Activated effector memory CD4-positive, alpha-beta T cell treated with anti-CD3 and anti-CD28 coated beads, Interleukin-2, amount 50 U/mL, for 16 hours (primary cell): ENCODE data around the gene ERMP1.

ENCODE experiments used
- DNase-seq: peaks from one replicate; pipeline ENCODE4 v3.0.0-alpha.2; 2020

ERMP1 gene

GRCh38 chr9:5852987-5853386 is 20.1 kb upstream of the ERMP1 start:
- DNase-seq: no peak

GRCh38 chr9:5851445-5851844 is 18.5 kb upstream of the ERMP1 start:
- DNase-seq: peak; percentile 67

DNA sequence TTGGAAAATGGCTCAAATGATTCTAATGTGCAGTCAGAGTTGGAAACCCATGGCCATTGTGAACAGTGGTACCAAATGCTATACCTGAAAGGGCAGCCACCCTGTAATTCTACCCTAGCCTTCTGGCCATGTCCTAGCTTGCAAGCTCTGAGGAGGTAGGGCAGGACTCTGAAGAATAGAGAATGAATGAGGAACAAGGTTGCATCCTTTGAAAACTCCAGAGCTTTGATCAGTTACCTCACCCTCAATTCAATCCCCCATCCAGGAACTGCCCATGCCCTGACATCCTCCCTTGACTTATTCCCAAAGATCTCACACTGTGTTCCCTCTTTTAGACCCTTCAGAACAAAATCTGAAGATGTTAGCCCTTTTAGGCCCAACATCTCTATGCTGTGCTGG is 17.8 kb upstream of the ERMP1 start:
- no peak for DNase-seq

DNA sequence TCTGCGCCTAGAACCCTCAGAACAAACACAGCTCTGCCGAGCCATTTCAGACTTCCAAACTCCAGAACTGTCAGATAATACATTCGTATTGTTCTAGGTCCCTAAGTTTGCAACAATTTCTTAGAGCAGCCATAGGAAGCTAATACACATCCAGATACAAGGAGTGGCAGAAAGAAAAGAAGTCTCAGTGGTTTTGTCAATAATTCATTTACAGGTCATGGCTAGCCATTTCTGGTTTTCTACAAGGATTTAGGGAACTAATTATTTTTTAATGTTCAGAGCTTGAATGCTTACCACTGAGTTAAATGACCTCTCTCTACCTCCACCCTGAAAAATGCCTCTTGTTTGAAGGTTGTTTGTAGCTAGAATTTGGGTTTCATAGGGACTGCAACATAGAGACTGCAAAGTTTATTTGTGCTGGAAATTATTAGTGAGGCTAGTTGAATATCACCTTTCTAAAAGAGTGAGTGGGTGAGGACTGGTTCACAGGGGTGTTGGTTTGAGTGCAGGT is 15.5 kb upstream of the ERMP1 start:
- no peak for DNase-seq

- no peak for DNase-seq
Measured at GRCh38 chr9:5846501-5846921, 13.6 kb upstream of the ERMP1 start.

GRCh38 chr9:5846096-5846495 is 13.2 kb upstream of the ERMP1 start:
- DNase-seq: no peak

GRCh38 chr9:5845157-5845531 is 12.2 kb upstream of the ERMP1 start:
- no peak for DNase-seq

GRCh38 chr9:5843794-5844471 is 11.0 kb upstream of the ERMP1 start:
- no peak for DNase-seq

- no peak for DNase-seq
Measured at GRCh38 chr9:5842929-5843793, 10.2 kb upstream of the ERMP1 start.

- DNase-seq: peak; percentile 75
Measured at GRCh38 chr9:5841771-5842573, 9.1 kb upstream of the ERMP1 start.

DNA sequence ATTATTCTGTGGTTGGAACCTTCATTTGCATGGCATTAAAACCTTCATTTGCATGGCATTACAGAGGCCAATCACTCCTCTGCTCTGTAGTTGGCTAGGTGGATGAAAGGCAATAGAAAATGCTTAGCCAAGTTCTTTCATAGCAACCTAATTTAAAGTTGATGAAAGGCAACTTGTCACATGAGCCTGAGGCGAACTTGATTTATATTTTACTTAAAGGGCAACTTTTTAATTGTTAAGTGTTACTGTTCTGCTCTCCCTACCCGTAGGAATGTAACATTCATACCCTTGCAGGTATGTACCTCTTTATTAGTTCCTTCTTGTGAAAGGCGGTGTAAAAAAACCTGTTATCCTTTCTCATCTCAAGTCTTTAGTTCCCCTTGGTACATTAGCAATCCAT is 7.9 kb upstream of the ERMP1 start:
- no peak for DNase-seq

GRCh38 chr9:5839572-5839902 is 6.6 kb upstream of the ERMP1 start:
- no peak for DNase-seq

DNA sequence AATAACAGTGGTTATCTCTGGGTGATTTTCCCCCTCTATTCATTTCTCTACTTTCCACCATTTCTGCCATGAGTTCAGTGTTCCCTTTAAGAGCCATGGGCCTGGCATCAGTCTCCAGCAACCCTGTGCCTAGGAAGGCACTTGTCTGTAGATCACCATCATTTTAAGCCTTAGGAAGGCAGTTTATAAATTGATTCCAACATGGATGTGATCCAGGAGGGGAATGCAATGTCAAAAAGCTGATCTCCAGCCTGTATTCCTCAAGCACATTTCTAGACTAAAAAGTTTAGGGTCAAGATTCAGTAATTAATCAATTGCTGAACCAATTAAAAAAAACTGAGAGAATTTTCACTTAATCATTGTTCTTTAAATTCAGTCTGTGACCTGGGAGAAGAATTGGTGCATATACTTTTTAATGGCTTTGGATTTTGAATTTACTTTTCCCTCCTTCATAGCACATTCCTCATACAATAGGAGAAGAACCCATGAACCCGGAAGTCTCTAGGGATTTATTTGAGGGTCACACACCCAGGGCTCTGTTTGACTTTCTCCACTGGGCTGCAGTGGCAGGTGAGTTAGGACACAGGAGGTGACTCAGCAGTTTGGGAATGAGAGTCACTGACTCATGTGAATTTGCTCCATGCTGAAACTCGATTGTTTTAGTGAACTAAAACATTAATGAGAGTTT is 6.1 kb upstream of the ERMP1 start:
- no peak for DNase-seq

- no peak for DNase-seq
Measured at GRCh38 chr9:5835808-5836207, 2.9 kb upstream of the ERMP1 start.

GRCh38 chr9:5834214-5834613 is 1.3 kb upstream of the ERMP1 start:
- DNase-seq: no peak

GRCh38 chr9:5832071-5832537 is 813 bp downstream of the ERMP1 start:
- DNase-seq: no peak

- DNase-seq: no peak
Measured at GRCh38 chr9:5825895-5826622, 6.9 kb downstream of the ERMP1 start.

GRCh38 chr9:5825223-5825622 is 7.7 kb downstream of the ERMP1 start:
- DNase-seq: no peak

GRCh38 chr9:5820425-5820824 is 12.5 kb downstream of the ERMP1 start:
- no peak for DNase-seq

DNA sequence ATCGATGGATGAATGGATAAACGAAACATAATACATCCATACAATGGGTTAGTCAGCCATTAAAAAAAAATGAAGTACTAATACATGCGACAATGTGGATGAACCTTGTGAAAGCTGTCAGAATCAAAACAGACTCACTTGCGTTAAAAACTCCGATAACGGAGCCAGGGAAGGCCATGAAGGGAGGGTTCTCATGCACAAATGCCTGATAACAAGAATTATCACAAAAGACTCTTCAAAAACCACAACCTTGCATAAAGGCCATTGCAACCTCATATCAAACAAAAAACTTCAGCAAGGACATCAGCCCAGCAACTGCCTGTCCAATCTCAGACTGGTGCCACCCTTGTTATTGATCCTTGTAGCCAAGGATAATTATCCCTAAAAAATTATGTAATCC is 13.7 kb downstream of the ERMP1 start:
- no peak for DNase-seq

DNA sequence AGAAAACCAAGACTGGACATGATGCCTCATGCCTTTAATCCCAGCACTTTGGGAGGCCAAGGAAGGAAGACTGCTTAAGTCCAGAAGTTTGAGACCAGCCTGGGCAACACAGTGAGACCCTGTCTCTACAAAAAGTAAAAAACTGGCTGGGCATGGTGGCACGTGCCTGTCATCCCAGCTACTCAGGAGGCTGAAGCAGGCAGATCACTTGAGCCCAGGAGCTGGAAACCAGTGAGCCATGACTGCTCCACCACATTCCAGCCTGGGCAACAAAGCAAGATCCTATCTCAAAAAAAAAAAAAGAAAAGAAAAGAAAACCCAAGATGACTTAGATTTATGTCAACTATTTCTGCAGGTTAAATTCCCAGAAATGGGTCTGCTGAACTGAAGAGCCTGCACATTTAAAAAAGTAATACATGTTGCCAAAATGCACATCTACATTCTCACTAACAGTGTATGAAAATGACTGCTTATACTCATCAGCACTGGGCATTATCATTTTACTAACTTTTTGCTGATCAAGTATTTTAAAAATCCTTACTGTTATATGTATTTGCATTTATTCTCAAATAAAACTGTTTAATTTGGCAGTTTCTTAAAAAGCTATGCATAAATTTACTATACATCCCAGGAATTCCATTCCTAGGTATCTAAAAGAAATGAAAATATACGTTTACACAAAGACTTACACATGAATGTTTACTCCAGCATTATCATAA is 14.3 kb downstream of the ERMP1 start:
- no peak for DNase-seq
